ENCODE results near the gene ST6GALNAC5.
"Not testable (repeated sequence)": the region's sequence is repeated elsewhere in the genome, so short reads cannot be mapped to it uniquely, and the experiment has no call there.

Gene ST6GALNAC5

DNA sequence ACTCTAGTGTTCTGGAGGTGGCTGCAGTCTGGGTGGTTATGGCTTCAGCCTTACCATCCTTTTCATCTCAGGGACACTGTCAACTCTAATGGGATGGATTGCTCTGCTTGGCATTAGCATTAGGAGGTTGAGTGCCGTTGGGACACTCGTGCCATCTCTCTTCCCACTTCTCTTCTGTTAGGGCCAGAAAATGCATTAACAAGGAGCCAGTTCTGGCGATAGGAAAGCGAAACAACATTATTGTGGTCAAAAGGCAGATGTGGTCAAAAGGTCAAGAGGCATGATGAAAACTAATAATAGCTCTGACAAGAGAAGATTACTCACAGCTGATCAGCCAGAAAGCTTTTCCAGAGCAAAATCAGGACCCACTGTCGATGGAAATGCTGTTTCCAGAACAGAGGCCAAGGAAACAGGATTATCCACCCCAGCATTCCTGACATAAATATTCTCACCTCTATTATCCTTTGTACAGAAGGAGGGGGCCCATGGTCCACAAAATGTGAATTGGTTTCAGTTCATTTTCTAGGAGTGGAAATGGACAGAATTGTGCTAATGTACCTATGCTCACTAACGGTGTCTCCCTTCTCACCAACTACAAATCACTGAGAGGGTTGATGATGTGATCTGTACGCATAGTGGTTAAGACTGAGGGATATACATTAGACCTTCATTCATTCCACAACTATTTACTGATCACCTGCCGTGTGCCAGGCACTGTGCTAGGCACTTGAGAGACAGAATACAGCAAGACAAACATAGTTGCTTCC is 72.0 kb downstream of the ST6GALNAC5 start:
- no peak for DNase-seq

- DNase-seq: no peak
Measured at GRCh38 chr1:76939817-76940216, 72.5 kb downstream of the ST6GALNAC5 start.

DNA sequence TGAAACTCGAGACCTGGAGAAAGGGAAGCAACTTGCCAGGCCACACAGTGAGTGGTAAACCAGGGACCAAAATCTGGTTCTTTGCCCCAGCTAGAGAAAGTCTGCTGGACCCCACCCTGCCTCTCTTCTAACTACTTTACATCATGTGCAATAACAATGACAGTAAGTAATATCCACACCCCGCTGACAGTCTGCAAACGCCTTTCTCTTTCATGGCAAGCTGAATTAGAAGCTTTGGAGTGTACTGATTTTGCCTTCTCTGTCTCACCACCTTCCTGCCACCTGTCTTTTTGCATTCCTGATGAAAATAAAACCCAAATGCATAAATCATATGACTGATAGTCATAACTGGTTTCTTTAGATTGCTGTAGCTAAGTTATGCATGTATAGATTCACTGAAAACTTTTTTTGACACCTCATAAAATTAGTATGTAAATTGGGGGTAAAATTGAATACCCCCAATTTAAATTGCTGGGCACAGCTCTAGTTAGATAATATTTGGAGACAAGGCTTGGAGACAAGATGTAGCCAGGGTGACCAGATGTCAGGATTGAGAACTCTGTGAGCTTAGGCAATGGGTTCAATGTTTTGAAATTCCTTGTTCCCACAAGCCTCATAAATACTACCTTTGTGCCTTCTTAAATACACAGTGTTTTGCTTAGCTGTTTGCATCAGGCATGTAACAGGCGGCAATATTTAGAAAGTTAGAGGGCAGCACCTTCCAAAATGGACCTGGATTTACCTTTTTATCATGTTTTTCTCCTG is 73.5 kb downstream of the ST6GALNAC5 start:
- DNase-seq: no peak

GRCh38 chr1:76942549-76942948 is 75.3 kb downstream of the ST6GALNAC5 start:
- no peak for DNase-seq

- DNase-seq: no peak
Measured at GRCh38 chr1:76944942-76945341, 77.7 kb downstream of the ST6GALNAC5 start.

DNA sequence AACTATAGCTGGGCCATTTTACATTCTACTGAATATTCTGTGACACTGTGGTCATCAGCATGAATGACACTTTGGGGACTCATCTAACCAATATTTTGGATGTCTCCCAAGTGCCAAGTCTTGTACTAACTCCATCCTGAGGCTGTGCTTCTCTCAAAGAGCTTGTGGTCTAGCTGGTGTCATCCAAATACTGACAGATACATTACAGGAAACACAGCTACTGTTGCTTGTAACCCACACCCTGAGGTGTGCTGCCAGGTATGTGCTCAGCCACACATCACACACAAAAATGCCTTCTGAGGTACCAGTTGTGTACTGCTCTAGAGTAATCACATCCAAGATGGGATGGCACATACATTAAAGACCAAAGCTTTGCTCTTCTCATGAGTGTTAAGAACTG is 81.6 kb downstream of the ST6GALNAC5 start:
- DNase-seq: no peak

DNA sequence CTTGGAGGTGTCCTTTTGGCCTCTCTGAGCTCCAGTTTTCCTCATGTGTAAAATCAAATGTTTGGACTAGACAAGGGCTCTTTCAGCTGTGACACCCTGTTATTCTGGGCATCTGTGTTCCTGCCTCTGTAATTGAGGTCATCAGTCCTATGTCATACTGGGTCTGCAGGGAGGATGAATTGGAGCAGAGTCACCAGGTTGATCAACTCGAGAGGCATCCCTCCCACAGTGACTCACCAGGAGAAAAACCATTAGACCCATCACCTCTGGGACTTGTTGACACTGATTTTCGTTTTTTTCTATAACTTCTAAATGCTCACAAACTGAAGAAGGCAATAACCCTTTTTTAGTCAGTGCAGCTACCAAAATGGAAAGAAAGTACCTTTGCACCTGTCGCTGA is 82.2 kb downstream of the ST6GALNAC5 start:
- DNase-seq: no peak

- DNase-seq: no peak
Measured at GRCh38 chr1:76950306-76950705, 83.0 kb downstream of the ST6GALNAC5 start.

GRCh38 chr1:76951153-76951552 is 83.9 kb downstream of the ST6GALNAC5 start:
- DNase-seq: no peak

DNA sequence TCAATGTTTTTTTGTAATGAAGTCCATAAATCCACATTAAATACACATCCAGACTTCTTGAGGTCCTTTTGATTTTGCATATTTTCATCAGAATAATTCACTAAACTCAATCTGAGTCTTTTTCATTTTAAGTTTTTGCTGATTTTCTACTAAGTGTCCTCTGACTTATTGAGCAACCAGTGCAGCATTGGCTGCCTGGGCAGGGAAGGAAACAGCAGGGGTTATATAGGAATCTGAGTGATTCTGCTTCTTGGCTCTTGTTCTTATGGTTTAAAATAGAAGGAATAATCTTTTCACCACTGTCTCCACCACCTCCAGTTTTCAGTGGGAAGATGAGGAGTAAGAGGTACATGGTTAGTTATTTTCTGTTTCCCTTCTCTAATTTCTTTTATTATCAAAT is 88.4 kb downstream of the ST6GALNAC5 start:
- no peak for DNase-seq

DNA sequence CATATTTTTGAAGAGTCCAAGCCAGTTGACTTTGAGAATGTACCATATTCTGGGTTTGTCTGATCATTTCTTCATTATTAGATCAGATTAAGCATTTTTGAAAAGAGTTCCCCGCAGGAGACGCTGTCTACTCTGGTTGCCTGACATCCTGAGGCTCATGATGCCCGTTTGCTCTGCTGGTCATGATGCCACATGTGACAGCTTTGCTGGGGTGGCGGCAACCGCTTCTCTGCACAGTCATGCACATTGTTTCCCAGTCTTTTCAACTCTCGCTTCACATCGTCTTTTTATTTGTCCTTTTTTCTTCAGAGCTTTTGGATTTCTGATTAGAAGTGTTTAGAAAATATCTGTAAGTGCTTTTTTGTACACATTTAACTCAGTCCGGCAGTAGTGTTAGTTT is 90.7 kb downstream of the ST6GALNAC5 start:
- no peak for DNase-seq

- no peak for DNase-seq
Measured at GRCh38 chr1:76958828-76959227, 91.5 kb downstream of the ST6GALNAC5 start.

DNA sequence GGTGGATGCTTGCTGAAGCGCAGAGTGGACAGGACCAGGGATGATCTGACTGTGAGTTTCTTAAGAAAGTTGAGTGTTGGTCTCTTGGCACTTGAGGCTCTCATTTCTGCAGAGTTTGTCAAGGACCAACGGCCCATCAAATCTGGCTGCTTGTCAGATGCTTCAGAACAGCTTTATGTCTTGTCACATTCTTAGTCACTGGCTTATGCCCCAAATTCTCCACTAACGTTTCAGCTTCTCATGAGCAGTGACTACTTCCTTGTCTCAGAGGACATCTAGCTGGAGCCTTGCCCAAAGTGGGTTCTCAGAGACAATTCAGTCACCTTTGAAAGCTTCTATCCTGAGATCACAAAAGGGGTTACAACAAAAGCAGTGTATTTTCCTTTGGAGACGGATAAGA is 92.3 kb downstream of the ST6GALNAC5 start:
- no peak for DNase-seq

DNA sequence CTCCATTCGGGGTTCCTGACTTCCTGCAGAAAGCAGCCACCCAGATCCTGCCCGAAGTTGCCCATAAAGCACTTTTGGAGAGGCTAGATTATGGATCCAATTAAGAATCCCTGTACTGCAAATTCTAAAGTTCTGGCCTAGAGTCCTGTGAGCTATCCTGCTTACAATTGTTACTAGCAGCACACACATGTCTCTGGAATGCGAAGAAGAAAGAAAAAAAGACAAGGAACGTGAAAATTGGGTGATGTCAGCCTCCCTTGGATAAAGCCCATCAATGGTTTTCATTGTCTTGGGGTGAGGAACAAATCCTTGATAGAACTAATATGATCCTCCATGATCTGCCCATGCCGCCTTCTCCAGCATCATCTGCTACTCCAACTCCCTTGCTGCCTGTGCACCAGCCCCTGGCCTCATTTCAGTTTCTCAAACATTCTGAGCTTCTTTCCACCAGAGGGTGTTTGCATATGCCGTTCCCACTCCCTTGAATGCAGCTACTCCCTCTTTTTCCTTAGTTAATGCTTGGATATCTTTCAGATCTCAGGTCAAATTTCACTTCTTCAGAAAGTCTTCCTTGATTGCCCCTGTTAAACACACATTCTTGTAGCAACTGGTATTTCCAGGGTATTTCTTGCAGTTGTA is 94.0 kb downstream of the ST6GALNAC5 start:
- DNase-seq: no peak

- DNase-seq: no peak
Measured at GRCh38 chr1:76961820-76962207, 94.5 kb downstream of the ST6GALNAC5 start.

- DNase-seq: not testable (repeated sequence)
Measured at GRCh38 chr1:76981267-76981666, 114.0 kb downstream of the ST6GALNAC5 start.

- no peak for DNase-seq
Measured at GRCh38 chr1:76989976-76990375, 122.7 kb downstream of the ST6GALNAC5 start.

GRCh38 chr1:76993036-76993435 is 125.8 kb downstream of the ST6GALNAC5 start:
- DNase-seq: no peak

- no peak for DNase-seq
Measured at GRCh38 chr1:76998582-76999223, 131.4 kb downstream of the ST6GALNAC5 start.

- no peak for DNase-seq
Measured at GRCh38 chr1:77007675-77008074, 140.4 kb downstream of the ST6GALNAC5 start.

DNA sequence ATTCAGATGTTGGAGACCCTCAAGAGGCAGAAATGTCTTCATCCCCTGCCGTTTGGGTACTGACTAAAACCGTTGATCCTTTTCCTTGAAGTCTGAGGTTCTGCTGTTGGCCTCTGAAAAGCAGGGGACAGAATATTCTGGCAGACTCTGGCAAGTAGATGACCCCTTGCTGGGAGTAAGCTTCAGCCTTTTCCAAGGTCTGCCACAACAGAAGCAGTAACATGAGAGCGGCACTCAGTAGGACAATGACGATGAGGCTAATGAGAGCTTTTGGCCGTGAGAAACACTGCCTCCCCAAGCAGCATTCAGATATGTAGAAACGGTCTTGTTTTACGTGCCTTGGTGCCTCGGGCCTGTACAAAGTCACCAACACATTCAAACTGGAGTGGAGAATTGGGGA is 143.7 kb downstream of the ST6GALNAC5 start:
- no peak for DNase-seq

GRCh38 chr1:77012066-77012465 is 144.8 kb downstream of the ST6GALNAC5 start:
- no peak for DNase-seq

GRCh38 chr1:77014073-77014788 is 147.0 kb downstream of the ST6GALNAC5 start:
- no peak for DNase-seq
